Measurements from ENCODE around the gene RGS10. TPM values are rescaled to one million over a fixed set of nuclear protein-coding genes. Genes with fewer than 3 reads are reported as not detected.

Gene RGS10
- total RNA-seq, 1 donor from 2014 or later: 3.9 TPM

GRCh38 chr10:119499677-119500002 lies 42.9 kb downstream of the RGS10 start:
- DNase-seq (ENCODE audit: low read depth): no peak

GRCh38 chr10:119498889-119499676 lies 43.4 kb downstream of the RGS10 start:
- DNase-seq (ENCODE audit: low read depth): peak; percentile 18

GRCh38 chr10:119497243-119497642 lies 45.3 kb downstream of the RGS10 start:
- no peak for DNase-seq (ENCODE audit: low read depth)

- DNase-seq (ENCODE audit: low read depth): no peak
Measured at GRCh38 chr10:119496273-119496672, 46.2 kb downstream of the RGS10 start.

- no peak for DNase-seq (ENCODE audit: low read depth)
Measured at GRCh38 chr10:119495545-119495944, 47.0 kb downstream of the RGS10 start.

- DNase-seq (ENCODE audit: low read depth): peak; percentile 12
Measured at GRCh38 chr10:119495021-119495505, 47.5 kb downstream of the RGS10 start.

- DNase-seq (ENCODE audit: low read depth): no peak
Measured at GRCh38 chr10:119494236-119495020, 48.1 kb downstream of the RGS10 start.

- DNase-seq (ENCODE audit: low read depth): no peak
Measured at GRCh38 chr10:119493155-119493554, 49.4 kb downstream of the RGS10 start.

- DNase-seq (ENCODE audit: low read depth): no peak
Measured at GRCh38 chr10:119491966-119492757, 50.4 kb downstream of the RGS10 start.

- DNase-seq (ENCODE audit: low read depth): no peak
Measured at GRCh38 chr10:119489991-119490326, 52.6 kb downstream of the RGS10 start.

GRCh38 chr10:119488675-119489074 lies 53.8 kb downstream of the RGS10 start:
- no peak for DNase-seq (ENCODE audit: low read depth)

- DNase-seq (ENCODE audit: low read depth): no peak
Measured at GRCh38 chr10:119483839-119484238, 58.7 kb downstream of the RGS10 start.

- DNase-seq (ENCODE audit: low read depth): no peak
Measured at GRCh38 chr10:119483001-119483400, 59.5 kb downstream of the RGS10 start.

GRCh38 chr10:119481781-119482426 lies 60.6 kb downstream of the RGS10 start:
- DNase-seq (ENCODE audit: low read depth): no peak

- peak; percentile 71 for DNase-seq (ENCODE audit: low read depth)
Measured at GRCh38 chr10:119480667-119481066, 61.9 kb downstream of the RGS10 start.

GRCh38 chr10:119479532-119479931 lies 63.0 kb downstream of the RGS10 start:
- DNase-seq (ENCODE audit: low read depth): no peak

GRCh38 chr10:119478811-119479341 lies 63.6 kb downstream of the RGS10 start:
- no peak for DNase-seq (ENCODE audit: low read depth)

GRCh38 chr10:119478111-119478802 lies 64.3 kb downstream of the RGS10 start:
- no peak for DNase-seq (ENCODE audit: low read depth)

GRCh38 chr10:119477444-119477843 lies 65.1 kb downstream of the RGS10 start:
- no peak for DNase-seq (ENCODE audit: low read depth)

- no peak for DNase-seq (ENCODE audit: low read depth)
Measured at GRCh38 chr10:119474606-119475005, 67.9 kb downstream of the RGS10 start.
